NB4 (cell line): Measurements from ENCODE around the gene ONECUT3.

Experiments used
- CTCF ChIP-seq: IDR thresholded peaks from one replicate; pipeline ENCODE4 v1.5.1; 2012; ENCODE audit warnings: low read depth, low read length
- POLR2A ChIP-seq: IDR thresholded peaks from 2 replicates; pipeline ENCODE4 v1.6.1; 2011; ENCODE audit warnings: mild to moderate bottlenecking; ENCODE audit not compliant: insufficient read length; ENCODE audit errors: extremely low read depth

- TF ChIP-seq CTCF, result no peak
- TF ChIP-seq POLR2A, result no peak
Measured at GRCh38 chr19:1808395-1808731, 55.1 kb downstream of the ONECUT3 start.
